Vagina (tissue), 2 donors: ENCODE results near the gene CTBP1. TPM values are rescaled to one million over a fixed set of nuclear protein-coding genes. Genes with fewer than 3 reads are reported as not detected.

ENCODE experiments used
- DNase-seq, 2 donors: peaks; one replicate each; pipeline ENCODE4 v3.0.0-alpha.2; 2017; ENCODE audit errors: extremely low spot score in 2 of 2
- H3K27ac ChIP-seq: fragments of 200-600 bp; sonication (generic); one replicate; pipeline ENCODE4 v1.5.1; 2019
- H3K27me3 ChIP-seq: fragments of 200-600 bp; sonication (generic); one replicate; pipeline ENCODE4 v1.5.1; 2019
- H3K36me3 ChIP-seq, 2 donors: fragments of 200-600 bp; sonication (generic); one replicate each; pipeline ENCODE4 v1.5.1; 2017 to 2019
- H3K4me1 ChIP-seq: fragments of 200-600 bp; sonication (generic); one replicate; pipeline ENCODE4 v1.5.1; 2019
- H3K4me3 ChIP-seq, 2 donors: fragments of 200-600 bp; sonication (generic); 1 replicate in 1 of 2; 2 replicates in 1 of 2; pipeline ENCODE4 v1.5.1; 2016 to 2019
- H3K9me3 ChIP-seq: fragments of 200-600 bp; sonication (generic); one replicate; pipeline ENCODE4 v1.5.1; 2019
- POLR2A ChIP-seq, 2 donors: fragments of 450-650 bp; IDR thresholded peaks; one replicate each; pipeline ENCODE4 v1.6.1; 2017; ENCODE audit warnings: antibody characterized with exemption in 2 of 2, mild to moderate bottlenecking in 2 of 2, moderate library complexity in 2 of 2
- POLR2AphosphoS5 ChIP-seq, 2 donors: sonication (generic); formaldehyde crosslinking; IDR thresholded peaks; one replicate each; pipeline ENCODE4 v1.9.0; 2017; ENCODE audit warnings: antibody characterized with exemption in 2 of 2, mild to moderate bottlenecking in 2 of 2, low read depth in 1 of 2; ENCODE audit not compliant: insufficient read depth in 1 of 2
- intact Hi-C: fragments of 100-400 bp; cut with DNase I; formaldehyde crosslinking; loops from one replicate; pipeline ENCODE4 v1.15.1; 2023
- total RNA-seq: library from RNA; depleted of rRNA; stranded (reverse); fragments of >200 nt; gene quantifications from one replicate; pipeline ENCODE4 v1.2.3, GENCODE V29; 2016
- TF ChIP-seq, protein P1 (sequence below), 3 experiments: fragments of 450-650 bp in 2 of 3; fragments of 200-600 bp in 1 of 3; sonication (generic) in 1 of 3; IDR thresholded peaks; one replicate each; pipeline ENCODE4 v1.5.1; 2017 to 2019; ENCODE audit warnings: antibody characterized with exemption in 3 of 3, mild to moderate bottlenecking in 2 of 3, moderate library complexity in 2 of 3

Gene CTBP1
- total RNA-seq, 1 donor from 2014 or later: 93.1 TPM

DNA sequence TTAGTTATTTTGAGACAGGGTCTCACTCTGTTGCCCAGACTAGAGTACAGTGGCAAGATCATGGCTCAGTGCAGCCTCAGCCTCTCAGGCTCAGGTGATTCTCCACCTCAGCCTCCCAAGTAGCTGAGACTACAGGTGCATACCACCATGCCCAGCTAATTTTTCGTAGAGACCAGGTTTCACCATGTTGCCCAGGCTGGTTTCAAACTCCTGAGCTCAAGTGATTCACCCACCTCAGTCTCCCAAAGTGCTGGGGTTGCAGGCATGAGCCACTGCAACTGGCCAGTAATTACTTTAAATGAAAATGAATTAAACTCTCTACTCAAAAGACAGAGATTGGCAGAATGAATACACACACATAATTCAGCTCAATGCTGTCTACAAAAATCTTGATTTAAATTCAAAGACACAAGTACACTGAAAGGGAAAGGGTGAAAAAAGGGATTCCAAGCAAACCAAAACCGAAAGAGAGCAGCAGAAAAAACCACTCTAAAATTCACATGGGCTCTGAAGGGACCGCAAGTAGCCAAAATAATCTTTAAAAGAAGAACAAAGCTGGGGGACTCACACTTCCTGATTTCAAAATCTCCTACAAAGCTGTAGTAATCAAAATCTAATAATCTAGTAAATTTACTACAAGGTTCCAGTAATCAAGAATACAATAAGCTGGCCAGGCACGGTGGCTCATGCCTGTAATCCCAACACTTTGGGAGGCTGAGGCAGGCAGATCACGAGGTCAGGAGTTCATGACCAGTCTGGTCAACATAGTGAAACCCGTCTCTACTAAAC is 64.8 kb downstream of the CTBP1 start:
- Histone ChIP-seq H3K9me3 (no peaks in the 10 kb centered on the region), H3K4me3 (peak overlapping the region in 1 of 2 donors; percentile 27), H3K27ac (peak overlapping the region; percentile 77)

GRCh38 chr4:1182313-1182712 is 66.6 kb downstream of the CTBP1 start:
- Histone ChIP-seq H3K36me3 (no peaks in the 10 kb centered on the region), H3K9me3 (no peaks in the 10 kb centered on the region), H3K4me1 (peaks cover 27% of the 10 kb centered on the region), H3K27ac (no peak overlapping the region), H3K27me3 (no peaks in the 10 kb centered on the region), H3K4me3 (no peak overlapping the region)
- no peak for TF ChIP-seq POLR2A (IDR thresholded peaks at IDR 0.05)
- TF ChIP-seq, protein P1, sequence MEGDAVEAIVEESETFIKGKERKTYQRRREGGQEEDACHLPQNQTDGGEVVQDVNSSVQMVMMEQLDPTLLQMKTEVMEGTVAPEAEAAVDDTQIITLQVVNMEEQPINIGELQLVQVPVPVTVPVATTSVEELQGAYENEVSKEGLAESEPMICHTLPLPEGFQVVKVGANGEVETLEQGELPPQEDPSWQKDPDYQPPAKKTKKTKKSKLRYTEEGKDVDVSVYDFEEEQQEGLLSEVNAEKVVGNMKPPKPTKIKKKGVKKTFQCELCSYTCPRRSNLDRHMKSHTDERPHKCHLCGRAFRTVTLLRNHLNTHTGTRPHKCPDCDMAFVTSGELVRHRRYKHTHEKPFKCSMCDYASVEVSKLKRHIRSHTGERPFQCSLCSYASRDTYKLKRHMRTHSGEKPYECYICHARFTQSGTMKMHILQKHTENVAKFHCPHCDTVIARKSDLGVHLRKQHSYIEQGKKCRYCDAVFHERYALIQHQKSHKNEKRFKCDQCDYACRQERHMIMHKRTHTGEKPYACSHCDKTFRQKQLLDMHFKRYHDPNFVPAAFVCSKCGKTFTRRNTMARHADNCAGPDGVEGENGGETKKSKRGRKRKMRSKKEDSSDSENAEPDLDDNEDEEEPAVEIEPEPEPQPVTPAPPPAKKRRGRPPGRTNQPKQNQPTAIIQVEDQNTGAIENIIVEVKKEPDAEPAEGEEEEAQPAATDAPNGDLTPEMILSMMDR (IDR thresholded peaks at IDR 0.05): no peak
- no peak for TF ChIP-seq POLR2AphosphoS5 (IDR thresholded peaks at IDR 0.05; ENCODE audit: insufficient read depth in 1 of 2, low read depth in 1 of 2)
- intact Hi-C loops: no loop called here
- DNase-seq: no peak

More for the DNA sequence above, 64.8 kb downstream of the CTBP1 start:
- TF ChIP-seq, protein P1 (IDR thresholded peaks at IDR 0.05): no peak
- H3K36me3 ChIP-seq: no peaks in the 10 kb centered on the region
- peaks cover 9% of the 10 kb centered on the region for H3K4me1 ChIP-seq
- H3K27me3 ChIP-seq: no peaks in the 10 kb centered on the region
- intact Hi-C loops: no loop called here
- DNase-seq: peak in 1 of 2 donors; percentile 47

GRCh38 chr4:1180663-1181062 is 68.3 kb downstream of the CTBP1 start:
- Histone ChIP-seq H3K36me3 (no peaks in the 10 kb centered on the region), H3K27me3 (no peaks in the 10 kb centered on the region)
- intact Hi-C loops: no loop called here

GRCh38 chr4:1179976-1180375 is 69.0 kb downstream of the CTBP1 start:
- Histone ChIP-seq H3K27me3 (no peaks in the 10 kb centered on the region), H3K4me1 (peaks cover 39% of the 10 kb centered on the region), H3K36me3 (no peaks in the 10 kb centered on the region), H3K9me3 (no peaks in the 10 kb centered on the region), H3K27ac (no peak overlapping the region), H3K4me3 (no peak overlapping the region)
- no peak for DNase-seq
- intact Hi-C loops: no loop called here
- TF ChIP-seq, protein P1 (IDR thresholded peaks at IDR 0.05): no peak
- TF ChIP-seq POLR2A (IDR thresholded peaks at IDR 0.05) (no peak), POLR2AphosphoS5 (IDR thresholded peaks at IDR 0.05; ENCODE audit: insufficient read depth in 1 of 2, low read depth in 1 of 2) (no peak)

More at GRCh38 chr4:1180663-1181062, 68.3 kb downstream of the CTBP1 start:
- Histone ChIP-seq H3K27ac (no peak overlapping the region), H3K4me1 (peaks cover 34% of the 10 kb centered on the region), H3K4me3 (no peak overlapping the region), H3K9me3 (no peaks in the 10 kb centered on the region)
- no peak for TF ChIP-seq POLR2A (IDR thresholded peaks at IDR 0.05)
- TF ChIP-seq, protein P1 (IDR thresholded peaks at IDR 0.05): no peak
- no peak for DNase-seq

DNA sequence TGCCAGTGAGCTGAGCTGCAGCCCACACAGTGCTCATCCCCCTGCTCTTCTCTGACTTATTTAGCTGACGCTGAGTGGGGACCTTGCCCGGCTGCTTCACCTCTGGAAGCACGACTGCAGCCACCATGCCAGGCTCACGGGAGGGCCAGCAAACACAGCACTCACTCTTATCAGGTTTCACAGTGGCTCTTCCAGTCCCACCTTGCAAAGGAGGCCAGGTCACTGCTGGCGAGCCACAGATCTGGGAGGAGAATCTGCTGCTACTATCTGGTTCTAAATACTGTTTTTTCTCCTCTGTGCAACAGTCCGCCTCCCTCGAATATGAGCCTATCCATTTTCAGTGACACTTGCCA is 69.9 kb downstream of the CTBP1 start:
- Histone ChIP-seq H3K27ac (no peak overlapping the region), H3K4me3 (no peak overlapping the region), H3K27me3 (no peaks in the 10 kb centered on the region), H3K36me3 (no peaks in the 10 kb centered on the region), H3K9me3 (no peaks in the 10 kb centered on the region), H3K4me1 (peaks cover 39% of the 10 kb centered on the region)
- no peak for DNase-seq
- intact Hi-C loops: no loop called here
- TF ChIP-seq, protein P1 (IDR thresholded peaks at IDR 0.05): no peak
- TF ChIP-seq POLR2AphosphoS5 (IDR thresholded peaks at IDR 0.05; ENCODE audit: insufficient read depth in 1 of 2, low read depth in 1 of 2) (no peak), POLR2A (IDR thresholded peaks at IDR 0.05) (no peak)
